Ishikawa (cell line): ENCODE results near the gene FRMPD4.

ENCODE experiments used
- CEBPB ChIP-seq: IDR thresholded peaks from 2 replicates; pipeline ENCODE4 v1.6.1; 2012
- CREB1 ChIP-seq: IDR thresholded peaks from 2 replicates; pipeline ENCODE4 v1.6.1; 2012; ENCODE audit warnings: low read depth
- EGR1 ChIP-seq: IDR thresholded peaks from 2 replicates; pipeline ENCODE4 v1.6.1; 2012
- EP300 ChIP-seq: IDR thresholded peaks from 2 replicates; pipeline ENCODE4 v1.6.1; 2012; ENCODE audit warnings: borderline replicate concordance
- FOXM1 ChIP-seq: IDR thresholded peaks from 2 replicates; pipeline ENCODE4 v1.6.1; 2012; ENCODE audit warnings: low read depth, borderline replicate concordance
- MAX ChIP-seq: IDR thresholded peaks from 2 replicates; pipeline ENCODE4 v1.6.1; 2012
- NFIC ChIP-seq: IDR thresholded peaks from 2 replicates; pipeline ENCODE4 v1.6.1; 2012
- RAD21 ChIP-seq: IDR thresholded peaks from 2 replicates; pipeline ENCODE4 v1.6.1; 2012; ENCODE audit warnings: low read depth
- REST ChIP-seq: IDR thresholded peaks from 2 replicates; pipeline ENCODE4 v1.6.1; 2012; ENCODE audit warnings: low read depth, mild to moderate bottlenecking
- TAF1 ChIP-seq: IDR thresholded peaks from 2 replicates; pipeline ENCODE4 v1.6.1; 2012; ENCODE audit warnings: low read depth, mild to moderate bottlenecking
- TCF12 ChIP-seq: IDR thresholded peaks from 2 replicates; pipeline ENCODE4 v1.6.1; 2012; ENCODE audit warnings: low read depth
- TEAD4 ChIP-seq: IDR thresholded peaks from 2 replicates; pipeline ENCODE4 v1.6.1; 2012
- USF1 ChIP-seq: IDR thresholded peaks from 2 replicates; pipeline ENCODE4 v1.6.1; 2012
- YY1 ChIP-seq: IDR thresholded peaks from 2 replicates; pipeline ENCODE4 v1.6.1; 2012; ENCODE audit warnings: low read depth
- ZBTB7A ChIP-seq: IDR thresholded peaks from 2 replicates; pipeline ENCODE4 v1.6.1; 2012; ENCODE audit warnings: low read depth

Gene FRMPD4

GRCh38 chrX:12118134-12118533 is 20.1 kb upstream of the FRMPD4 start:
- TF ChIP-seq MAX (no peak), NFIC (no peak), CREB1 (no peak)

- TF ChIP-seq CEBPB (no peak), MAX (no peak), EGR1 (no peak), FOXM1 (no peak), NFIC (no peak)
Observed at GRCh38 chrX:12128017-12128416, 10.3 kb upstream of the FRMPD4 start.

GRCh38 chrX:12137951-12138360 is 317 bp upstream of the FRMPD4 start:
- TF ChIP-seq TEAD4 = no peak
- TF ChIP-seq CREB1 = no peak

GRCh38 chrX:12139934-12140611 is 1.8 kb downstream of the FRMPD4 start:
- TF ChIP-seq USF1 (no peak), RAD21 (no peak), CEBPB (no peak), FOXM1 (no peak), YY1 (no peak), NFIC (no peak), ZBTB7A (no peak)

- no peak for TF ChIP-seq REST
- TF ChIP-seq EGR1 = no peak
- TF ChIP-seq TAF1 = no peak
- TF ChIP-seq EP300 = no peak
- TF ChIP-seq NFIC = no peak
- TF ChIP-seq TCF12 = no peak
- no peak for TF ChIP-seq MAX
- no peak for TF ChIP-seq FOXM1
- TF ChIP-seq CREB1 = no peak
- TF ChIP-seq TEAD4 = no peak
- TF ChIP-seq ZBTB7A = no peak
- TF ChIP-seq YY1 = no peak
- TF ChIP-seq USF1 = no peak
- no peak for TF ChIP-seq RAD21
Observed at GRCh38 chrX:12141511-12141910, 3.2 kb downstream of the FRMPD4 start.

GRCh38 chrX:12142661-12143060 is 4.4 kb downstream of the FRMPD4 start:
- TF ChIP-seq NFIC (no peak), EP300 (no peak), FOXM1 (no peak), MAX (no peak), REST (no peak)

- TF ChIP-seq TCF12 = no peak
- no peak for TF ChIP-seq TEAD4
- TF ChIP-seq EGR1 = no peak
- no peak for TF ChIP-seq MAX
- no peak for TF ChIP-seq RAD21
Observed at GRCh38 chrX:12145402-12145801, 7.1 kb downstream of the FRMPD4 start.
